Transverse colon (tissue), 4 donors: ENCODE data around the gene C3orf20. TPM values are rescaled to one million over a fixed set of nuclear protein-coding genes. Genes with fewer than 3 reads are reported as not detected.

Experiments used
- DNase-seq: peaks from one replicate; pipeline ENCODE4 v3.0.0-alpha.2; 2019
- H3K27ac ChIP-seq, 4 donors: fragments of 200-600 bp; sonication (generic); 2 replicates each; pipeline ENCODE4 v1.5.1; 2016 to 2018; ENCODE audit warnings: inconsistent platforms in 4 of 4
- H3K27me3 ChIP-seq: fragments of 200-600 bp; sonication (generic); 2 replicates; pipeline ENCODE4 v1.5.1; 2017; ENCODE audit warnings: inconsistent platforms
- H3K36me3 ChIP-seq, 4 donors: fragments of 200-600 bp; sonication (generic); 2 replicates each; pipeline ENCODE4 v1.5.1; 2017 to 2019; ENCODE audit warnings: inconsistent platforms in 4 of 4
- H3K4me1 ChIP-seq, 4 donors: fragments of 200-600 bp; sonication (generic); 2 replicates each; pipeline ENCODE4 v1.5.1; 2017 to 2020; ENCODE audit warnings: inconsistent platforms in 4 of 4
- H3K4me3 ChIP-seq, 4 donors: fragments of 200-600 bp; sonication (generic); 1 replicate in 1 of 4; 2 replicates in 3 of 4; pipeline versions ENCODE4 v1.5.1 to v1.6.1; 2017 to 2019; ENCODE audit warnings: inconsistent platforms in 4 of 4
- H3K9me3 ChIP-seq, 2 donors: fragments of 200-600 bp; sonication (generic); 2 replicates each; pipeline ENCODE4 v1.5.1; 2017 to 2019; ENCODE audit warnings: inconsistent platforms in 2 of 2
- EP300 ChIP-seq: sonication (generic); formaldehyde crosslinking; IDR thresholded peaks from one replicate; pipeline ENCODE4 v1.6.1; 2017; ENCODE audit warnings: antibody characterized with exemption, low read depth
- POLR2A ChIP-seq: fragments of 450-650 bp; IDR thresholded peaks from one replicate; pipeline ENCODE4 v1.6.1; 2016; ENCODE audit warnings: antibody characterized with exemption, mild to moderate bottlenecking, moderate library complexity
- POLR2AphosphoS5 ChIP-seq, 3 donors: sonication (generic); formaldehyde crosslinking; IDR thresholded peaks; one replicate each; pipeline ENCODE4 v1.6.1; 2016; ENCODE audit warnings: antibody characterized with exemption in 3 of 3
- WGBS, 2 donors: methylation state at CpG; one replicate each; pipeline ENCODE4 v1.1.5; 2018; ENCODE audit warnings: low coverage in 1 of 2; 5-methylcytosine and 5-hydroxymethylcytosine counted together
- in situ Hi-C, 4 donors: fragments of 200-750 bp; cut with MboI; loops; one replicate each; pipeline versions ENCODE4 v1.15.0 to v1.15.1; 2017; ENCODE audit warnings: low sequenced_read_pairs in 3 of 4, low pct_ligation_motif_present in 1 of 4, low pct_unique_long_range_greater_than_20kb in 1 of 4
- intact Hi-C: fragments of 100-400 bp; cut with DNase I; formaldehyde crosslinking; loops from one replicate; pipeline ENCODE4 v1.15.1; 2023; ENCODE audit warnings: low total_unique reads
- total RNA-seq, 4 donors: library from RNA; depleted of rRNA; stranded (reverse); fragments of >200 nt; gene quantifications; one replicate each; pipeline ENCODE4 v1.1.0, GENCODE V29; 2016
- TF ChIP-seq, protein P1 (sequence below), 5 experiments: fragments of 200-600 bp in 3 of 5; fragments of 450-650 bp in 2 of 5; sonication (generic) in 3 of 5; IDR thresholded peaks; 1 replicate in 2 of 5; 2 replicates in 3 of 5; pipeline ENCODE4 v1.5.1; 2016 to 2017; ENCODE audit warnings: antibody characterized with exemption in 5 of 5, inconsistent platforms in 3 of 5, mild to moderate bottlenecking in 2 of 5, moderate library complexity in 1 of 5

Gene C3orf20
- total RNA-seq, 4 donors from 2014 or later = not detected

- TF ChIP-seq, protein P1, sequence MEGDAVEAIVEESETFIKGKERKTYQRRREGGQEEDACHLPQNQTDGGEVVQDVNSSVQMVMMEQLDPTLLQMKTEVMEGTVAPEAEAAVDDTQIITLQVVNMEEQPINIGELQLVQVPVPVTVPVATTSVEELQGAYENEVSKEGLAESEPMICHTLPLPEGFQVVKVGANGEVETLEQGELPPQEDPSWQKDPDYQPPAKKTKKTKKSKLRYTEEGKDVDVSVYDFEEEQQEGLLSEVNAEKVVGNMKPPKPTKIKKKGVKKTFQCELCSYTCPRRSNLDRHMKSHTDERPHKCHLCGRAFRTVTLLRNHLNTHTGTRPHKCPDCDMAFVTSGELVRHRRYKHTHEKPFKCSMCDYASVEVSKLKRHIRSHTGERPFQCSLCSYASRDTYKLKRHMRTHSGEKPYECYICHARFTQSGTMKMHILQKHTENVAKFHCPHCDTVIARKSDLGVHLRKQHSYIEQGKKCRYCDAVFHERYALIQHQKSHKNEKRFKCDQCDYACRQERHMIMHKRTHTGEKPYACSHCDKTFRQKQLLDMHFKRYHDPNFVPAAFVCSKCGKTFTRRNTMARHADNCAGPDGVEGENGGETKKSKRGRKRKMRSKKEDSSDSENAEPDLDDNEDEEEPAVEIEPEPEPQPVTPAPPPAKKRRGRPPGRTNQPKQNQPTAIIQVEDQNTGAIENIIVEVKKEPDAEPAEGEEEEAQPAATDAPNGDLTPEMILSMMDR (IDR thresholded peaks at IDR 0.05) = no peak
- no peak for TF ChIP-seq EP300
- no peak for TF ChIP-seq POLR2AphosphoS5 (IDR thresholded peaks at IDR 0.05)
- no peaks in the 10 kb centered on the region for H3K4me1 ChIP-seq
- no peak for DNase-seq
- no peak overlapping the region for H3K27ac ChIP-seq
- in situ Hi-C loops = no loop called here
- H3K9me3 ChIP-seq = no peaks in the 10 kb centered on the region
- WGBS, 2 donors = 52 to 66% methylated on average over 3 to 10 of the region's 10 CpGs
- intact Hi-C loops = no loop called here
- H3K27me3 ChIP-seq = peaks cover 16% of the 10 kb centered on the region
- no peaks in the 10 kb centered on the region for H3K36me3 ChIP-seq
- no peak overlapping the region for H3K4me3 ChIP-seq
These were observed 34.8 kb upstream of the C3orf20 start for GRCh38 chr3:14640157-14640562.

GRCh38 chr3:14640734-14641133, 34.2 kb upstream of the C3orf20 start:
- no peak for TF ChIP-seq EP300
- TF ChIP-seq, protein P1 (IDR thresholded peaks at IDR 0.05) = no peak
- TF ChIP-seq POLR2A = no peak
- no peak for TF ChIP-seq POLR2AphosphoS5 (IDR thresholded peaks at IDR 0.05)
- 23% methylated on average over 2 of the region's 2 CpGs; no CpG with 5 or more reads in 1 of the 2 donors for WGBS, 2 donors
- H3K9me3 ChIP-seq = no peaks in the 10 kb centered on the region
- no peak for DNase-seq
- H3K4me3 ChIP-seq = no peak overlapping the region
- intact Hi-C loops = no loop called here
- no peaks in the 10 kb centered on the region for H3K36me3 ChIP-seq
- H3K27ac ChIP-seq = no peak overlapping the region
- H3K27me3 ChIP-seq = peaks cover 16% of the 10 kb centered on the region
- in situ Hi-C loops = no loop called here
- H3K4me1 ChIP-seq = no peaks in the 10 kb centered on the region

DNA sequence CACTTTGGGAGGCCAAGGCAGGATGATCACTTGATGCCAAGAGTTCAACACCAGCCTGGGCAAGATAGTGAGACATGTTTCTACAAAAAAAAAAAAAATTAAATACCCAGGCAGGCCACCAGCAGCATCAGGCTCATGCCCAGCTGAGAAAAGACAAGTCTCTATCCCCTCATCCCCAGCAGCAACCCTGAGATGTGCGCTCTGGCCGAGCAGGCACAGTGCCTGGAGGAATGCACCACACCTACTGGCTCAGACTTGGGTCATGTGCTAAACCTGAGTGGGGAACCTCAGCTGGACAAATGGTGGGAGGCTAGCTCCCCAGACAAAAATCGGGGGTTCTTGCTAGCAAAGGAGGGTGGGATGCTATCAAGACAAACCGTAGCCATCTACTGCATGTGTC, 33.6 kb upstream of the C3orf20 start:
- DNase-seq = no peak
- Histone ChIP-seq H3K4me1 (no peaks in the 10 kb centered on the region), H3K9me3 (no peaks in the 10 kb centered on the region), H3K27me3 (peaks cover 16% of the 10 kb centered on the region), H3K4me3 (no peak overlapping the region), H3K27ac (no peak overlapping the region), H3K36me3 (no peaks in the 10 kb centered on the region)
- TF ChIP-seq EP300 = no peak
- intact Hi-C loops (no loop called here), in situ Hi-C loops (no loop called here)
- 90% methylated on average over 4 of the region's 4 CpGs; no CpG with 5 or more reads in 1 of the 2 donors for WGBS, 2 donors

DNA sequence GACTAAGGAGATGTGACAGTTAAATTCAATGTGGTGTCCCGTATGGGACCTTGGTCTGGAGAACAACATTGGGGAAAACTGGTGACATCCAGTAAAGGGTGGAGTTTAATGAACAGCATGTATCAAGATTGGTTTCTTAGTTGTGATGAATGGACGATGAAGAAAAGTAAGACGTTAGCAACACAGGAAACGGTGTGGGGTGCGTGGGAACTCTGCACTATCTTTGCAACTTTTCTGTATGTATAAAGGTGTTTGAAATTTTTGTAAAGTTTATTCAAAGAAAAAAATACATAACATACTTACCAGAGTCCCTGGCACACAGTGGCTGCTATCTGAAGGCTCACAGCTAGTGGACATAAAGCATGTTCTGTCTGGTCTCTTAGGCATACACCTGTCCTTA, 29.5 kb upstream of the C3orf20 start:
- no peak overlapping the region for H3K4me3 ChIP-seq
- no peak overlapping the region for H3K27ac ChIP-seq
- H3K4me1 ChIP-seq = peaks cover 0 to 11% (median 3%) of the 10 kb centered on the region in 4 donors
- in situ Hi-C loops = no loop called here
- WGBS, 2 donors = 83 to 85% methylated on average over 4 to 5 of the region's 5 CpGs
- no peaks in the 10 kb centered on the region for H3K36me3 ChIP-seq
- TF ChIP-seq EP300 = no peak
- no peak for TF ChIP-seq POLR2A
- no peak for TF ChIP-seq POLR2AphosphoS5 (IDR thresholded peaks at IDR 0.05)
- TF ChIP-seq, protein P1 (IDR thresholded peaks at IDR 0.05) = no peak
- H3K9me3 ChIP-seq = no peaks in the 10 kb centered on the region
- peaks cover 8% of the 10 kb centered on the region for H3K27me3 ChIP-seq
- DNase-seq = no peak
- intact Hi-C loops = no loop called here

DNA sequence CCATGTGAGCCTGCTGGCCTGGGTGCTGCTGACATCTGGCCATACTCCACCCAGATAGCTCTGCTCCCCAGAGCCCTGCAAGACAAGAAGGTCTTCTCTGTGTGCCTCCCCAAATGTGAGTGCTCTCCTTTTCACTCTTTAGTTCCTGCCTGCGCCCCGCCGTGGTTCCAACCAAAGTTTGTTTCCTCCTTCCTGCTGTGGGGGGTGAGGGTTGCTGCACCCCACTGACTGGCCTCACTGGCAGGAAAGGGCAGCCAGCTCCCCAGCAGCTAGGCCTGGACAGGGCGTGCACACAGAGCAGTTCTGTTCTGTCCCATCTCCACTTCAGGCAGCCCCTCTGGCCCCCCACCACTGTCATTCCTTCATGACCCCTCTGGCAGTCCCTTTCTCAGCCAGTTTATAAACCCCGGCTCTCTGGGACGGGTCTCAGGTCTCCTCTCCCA, 28.8 kb upstream of the C3orf20 start:
- H3K27ac ChIP-seq = no peak overlapping the region
- TF ChIP-seq, protein P1 (IDR thresholded peaks at IDR 0.05) = no peak
- TF ChIP-seq POLR2A (no peak), POLR2AphosphoS5 (IDR thresholded peaks at IDR 0.05) (no peak), EP300 (no peak)
- in situ Hi-C loops (no loop called here), intact Hi-C loops (no loop called here)
- peaks cover 4% of the 10 kb centered on the region for H3K27me3 ChIP-seq
- DNase-seq = no peak
- H3K36me3 ChIP-seq = no peaks in the 10 kb centered on the region
- H3K4me1 ChIP-seq = peaks cover 0 to 16% (median 9%) of the 10 kb centered on the region in 4 donors
- no peak overlapping the region for H3K4me3 ChIP-seq
- H3K9me3 ChIP-seq = no peaks in the 10 kb centered on the region
- 81 to 86% methylated on average over 3 to 6 of the region's 6 CpGs for WGBS, 2 donors
